Endothelial cell (in vitro differentiated cells): ENCODE results near the gene ANKRD16. TPM values are rescaled to one million over a fixed set of nuclear protein-coding genes. Genes with fewer than 3 reads are reported as not detected.

Experiments
- DNase-seq: peaks from one replicate; pipeline ENCODE4 v3.0.0; 2021; ENCODE audit warnings: low spot score
- H3K27ac Mint-ChIP-seq: one replicate; pipeline ENCODE4 v1.8.0; 2021; ENCODE audit warnings: mixed read lengths, inconsistent platforms; ENCODE audit not compliant: unreplicated experiment
- H3K27me3 Mint-ChIP-seq: one replicate; pipeline ENCODE4 v1.8.0; 2021; ENCODE audit warnings: mild to moderate bottlenecking, moderate library complexity, mixed read lengths, inconsistent platforms; ENCODE audit not compliant: unreplicated experiment
- H3K36me3 Mint-ChIP-seq: one replicate; pipeline ENCODE4 v1.8.0; 2021; ENCODE audit warnings: mild to moderate bottlenecking, low read depth, mixed read lengths, inconsistent platforms; ENCODE audit not compliant: unreplicated experiment
- H3K4me1 Mint-ChIP-seq: one replicate; pipeline ENCODE4 v1.8.0; 2021; ENCODE audit warnings: mild to moderate bottlenecking, mixed read lengths, inconsistent platforms; ENCODE audit not compliant: unreplicated experiment
- H3K4me3 Mint-ChIP-seq: one replicate; pipeline ENCODE4 v1.8.0; 2021; ENCODE audit warnings: mild to moderate bottlenecking, mixed read lengths, inconsistent platforms; ENCODE audit not compliant: unreplicated experiment
- H3K9me3 Mint-ChIP-seq: one replicate; pipeline ENCODE4 v1.8.0; 2021; ENCODE audit warnings: mixed read lengths, inconsistent platforms; ENCODE audit not compliant: unreplicated experiment
- total RNA-seq: library from RNA; stranded (reverse); fragmentation: NEBNext Ultra II Directional; extraction: Animal tissue kit (Norgen Biotek cat#: 25700); gene quantifications from one replicate; pipeline ENCODE4 v1.2.1, GENCODE V29; 2021; ENCODE audit not compliant: unreplicated experiment
- TF ChIP-seq, protein P1 (sequence below): fragments of 200-600 bp; sonication (generic); IDR thresholded peaks from one replicate; pipeline ENCODE4 v1.5.0; 2021; ENCODE audit warnings: antibody characterized with exemption; ENCODE audit not compliant: unreplicated experiment

ANKRD16 gene
- total RNA-seq, 1 donor from 2014 or later, result 6.6 TPM

DNA sequence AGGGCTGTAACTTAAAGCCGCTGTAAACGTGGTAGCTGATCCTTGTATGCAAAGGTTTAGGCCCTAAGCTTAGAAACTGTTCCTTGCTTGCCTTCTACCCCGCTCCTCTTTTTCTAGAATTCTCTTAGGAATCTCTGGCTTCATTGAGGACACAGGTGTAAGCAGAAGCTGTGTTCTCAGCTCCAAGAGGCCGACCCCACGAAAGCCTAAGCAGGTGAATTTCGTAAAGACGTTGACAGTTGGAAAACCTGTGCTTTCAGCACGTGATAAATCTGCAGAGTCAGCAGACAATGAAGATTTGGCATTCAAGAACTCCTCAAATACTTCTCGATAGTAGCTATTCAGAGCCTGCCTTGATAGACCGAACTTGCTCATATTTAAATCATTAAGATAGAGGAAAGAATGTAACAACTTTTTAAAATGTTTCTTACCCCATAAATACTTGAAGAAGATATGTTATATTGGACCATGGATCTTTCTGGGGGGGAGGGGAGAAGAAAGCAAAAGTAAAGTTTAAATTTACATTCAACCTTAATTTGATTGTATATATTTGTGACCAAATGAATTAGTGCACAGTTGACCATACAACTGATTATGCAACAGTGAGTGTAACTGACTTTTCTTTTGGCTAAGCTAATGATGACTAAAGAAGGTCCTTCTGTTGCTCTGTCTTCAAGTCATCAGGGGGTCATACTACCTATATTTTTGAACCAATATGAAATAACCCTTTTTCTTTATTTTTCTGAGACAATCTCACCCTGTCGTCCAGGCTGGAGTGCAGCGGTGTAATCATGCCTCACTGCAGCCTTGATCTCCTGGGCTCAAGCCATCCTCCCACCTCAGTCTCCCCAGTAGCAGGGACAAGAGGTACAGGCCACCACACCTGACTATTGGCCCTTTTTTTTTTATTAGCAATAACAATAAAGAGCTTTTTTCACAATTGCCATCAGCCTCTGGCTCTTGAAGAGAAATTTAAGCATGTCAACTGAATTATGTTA lies 75.3 kb downstream of the ANKRD16 start:
- H3K36me3 Mint-ChIP-seq, result peaks cover 4% of the 10 kb centered on the region
- no peaks in the 10 kb centered on the region for H3K9me3 Mint-ChIP-seq

DNA sequence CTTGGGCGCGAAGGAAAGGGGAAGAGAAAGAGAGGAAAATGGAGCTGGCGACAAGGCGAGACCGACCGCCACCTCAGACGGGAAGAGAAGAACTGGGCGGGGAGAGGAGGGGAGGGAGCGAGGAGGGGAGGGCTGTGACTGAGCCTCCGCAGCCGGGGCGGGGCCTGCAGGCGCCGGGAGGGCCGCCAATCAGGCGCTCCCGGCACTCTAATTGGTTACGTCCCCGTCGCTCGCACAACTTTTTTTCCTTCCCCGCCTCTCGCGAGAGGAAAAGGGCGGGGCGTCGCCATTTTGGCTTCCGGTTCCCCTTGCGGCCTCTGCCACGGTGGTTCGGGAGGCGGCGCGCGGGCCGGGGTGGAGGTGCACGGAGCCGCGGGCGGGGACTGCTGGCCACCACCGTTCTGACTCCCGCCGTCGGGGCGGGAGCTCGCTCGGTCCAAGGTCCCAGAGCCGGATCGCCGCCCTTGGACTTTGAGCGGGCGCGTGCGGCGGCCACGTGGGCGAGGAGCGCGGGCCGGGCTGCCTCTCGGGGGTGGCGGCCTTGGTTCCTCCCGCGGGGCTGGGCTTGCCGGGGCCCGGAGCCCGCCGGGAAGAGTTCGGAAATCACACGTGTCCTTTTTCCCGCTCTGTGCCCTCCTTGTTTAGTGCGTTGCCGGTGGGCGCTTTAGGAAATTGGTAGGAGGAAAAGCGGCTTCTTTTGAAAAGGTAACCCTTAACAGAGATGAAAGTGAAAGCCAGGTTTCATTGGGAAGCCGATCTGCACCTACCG lies 76.2 kb downstream of the ANKRD16 start, which contains the start of gene GDI2:
TSS of gene GDI2 (minus strand) at position 94 of the 769 bp plus-strand sequence. CDS start 176 bp downstream, outside the sequence.
- TF ChIP-seq, protein P1, sequence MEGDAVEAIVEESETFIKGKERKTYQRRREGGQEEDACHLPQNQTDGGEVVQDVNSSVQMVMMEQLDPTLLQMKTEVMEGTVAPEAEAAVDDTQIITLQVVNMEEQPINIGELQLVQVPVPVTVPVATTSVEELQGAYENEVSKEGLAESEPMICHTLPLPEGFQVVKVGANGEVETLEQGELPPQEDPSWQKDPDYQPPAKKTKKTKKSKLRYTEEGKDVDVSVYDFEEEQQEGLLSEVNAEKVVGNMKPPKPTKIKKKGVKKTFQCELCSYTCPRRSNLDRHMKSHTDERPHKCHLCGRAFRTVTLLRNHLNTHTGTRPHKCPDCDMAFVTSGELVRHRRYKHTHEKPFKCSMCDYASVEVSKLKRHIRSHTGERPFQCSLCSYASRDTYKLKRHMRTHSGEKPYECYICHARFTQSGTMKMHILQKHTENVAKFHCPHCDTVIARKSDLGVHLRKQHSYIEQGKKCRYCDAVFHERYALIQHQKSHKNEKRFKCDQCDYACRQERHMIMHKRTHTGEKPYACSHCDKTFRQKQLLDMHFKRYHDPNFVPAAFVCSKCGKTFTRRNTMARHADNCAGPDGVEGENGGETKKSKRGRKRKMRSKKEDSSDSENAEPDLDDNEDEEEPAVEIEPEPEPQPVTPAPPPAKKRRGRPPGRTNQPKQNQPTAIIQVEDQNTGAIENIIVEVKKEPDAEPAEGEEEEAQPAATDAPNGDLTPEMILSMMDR, result no peak
- Mint-ChIP-seq H3K36me3 (peaks cover 4% of the 10 kb centered on the region), H3K27me3 (peaks cover 7% of the 10 kb centered on the region), H3K4me1 (peaks cover 33% of the 10 kb centered on the region), H3K4me3 (peak within 1 kb of the TSS; percentile 98), H3K27ac (peak within 1 kb of the TSS; percentile 86), H3K9me3 (no peaks in the 10 kb centered on the region)
- peak; percentile 96 for DNase-seq

More for the DNA sequence above, 75.3 kb downstream of the ANKRD16 start:
- Mint-ChIP-seq H3K27ac (peak overlapping the region; percentile 77), H3K4me3 (peak overlapping the region; percentile 87), H3K4me1 (peaks cover 30% of the 10 kb centered on the region), H3K27me3 (peaks cover 7% of the 10 kb centered on the region)
- TF ChIP-seq, protein P1, result no peak
- no peak for DNase-seq

DNA sequence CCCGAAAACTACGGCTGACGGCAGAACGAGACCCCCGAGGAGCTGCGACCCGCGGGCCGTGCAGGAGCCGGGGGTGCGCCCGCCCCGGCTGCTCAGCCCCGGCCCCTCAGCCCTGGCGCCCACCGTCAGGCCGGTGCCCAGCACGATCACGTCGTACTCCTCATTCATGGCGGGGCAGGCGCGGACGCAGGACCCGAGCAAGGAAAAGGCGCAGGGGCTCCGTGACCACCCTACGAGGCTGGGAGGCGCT lies 76.7 kb downstream of the ANKRD16 start:
- Mint-ChIP-seq H3K36me3 (peaks cover 4% of the 10 kb centered on the region), H3K9me3 (no peaks in the 10 kb centered on the region), H3K27ac (peak overlapping the region; percentile 84), H3K27me3 (peaks cover 7% of the 10 kb centered on the region), H3K4me3 (peak overlapping the region; percentile 95), H3K4me1 (peaks cover 33% of the 10 kb centered on the region)
- no peak for DNase-seq
- TF ChIP-seq, protein P1, result no peak

DNA sequence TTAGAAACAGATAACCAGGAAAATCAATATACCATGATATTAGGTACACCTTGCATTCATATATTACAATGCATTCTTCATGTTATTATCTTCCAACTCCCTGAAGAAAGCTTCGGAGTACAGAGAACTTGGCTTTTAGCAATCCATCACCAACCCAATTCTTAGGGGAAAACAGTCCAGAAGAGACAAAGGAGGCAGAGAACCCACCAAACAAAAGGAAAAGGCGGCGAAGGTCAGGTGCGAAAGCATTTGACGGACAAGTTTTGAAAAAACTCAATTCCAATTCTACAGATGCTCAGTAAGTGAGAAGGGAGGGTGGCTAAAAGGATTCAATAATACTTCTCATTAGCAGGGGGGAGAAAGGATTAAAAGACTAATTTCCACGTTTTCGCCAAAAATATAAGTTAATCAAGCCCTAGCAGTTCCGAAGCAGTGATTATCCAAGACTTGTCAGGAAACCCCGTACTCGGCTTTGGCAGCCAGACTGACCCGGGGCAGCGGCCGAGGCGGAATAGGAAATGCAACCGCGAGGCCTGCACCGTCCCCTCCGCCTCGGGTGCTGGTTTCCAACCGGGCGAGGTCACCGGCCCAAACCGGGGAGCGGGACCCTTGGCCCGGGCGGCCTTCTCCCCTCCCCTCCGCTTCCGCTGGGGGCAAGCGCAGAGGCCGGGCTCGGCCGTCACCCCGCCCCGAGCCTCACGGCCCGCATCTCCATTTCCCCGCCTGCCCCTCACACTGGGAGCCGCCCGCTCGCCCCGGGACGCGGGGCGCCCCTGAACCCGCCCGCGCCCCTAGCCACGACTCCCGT lies 77.2 kb downstream of the ANKRD16 start:
- Mint-ChIP-seq H3K27ac (peak overlapping the region; percentile 86), H3K4me3 (peak overlapping the region; percentile 98), H3K9me3 (no peaks in the 10 kb centered on the region), H3K27me3 (peaks cover 7% of the 10 kb centered on the region), H3K36me3 (peaks cover 4% of the 10 kb centered on the region), H3K4me1 (peaks cover 33% of the 10 kb centered on the region)
- DNase-seq, result peak; percentile 54
- TF ChIP-seq, protein P1, result no peak

Other genes starting within 250 kb of the ANKRD16 start
- gene ASB13, start 223.3 kb downstream of the ANKRD16 start, total RNA-seq, result 22.5 TPM
- 49.1 TPM for gene TASOR2, start 205.1 kb downstream of the ANKRD16 start, total RNA-seq
- 320 TPM for gene GDI2, start 76.5 kb downstream of the ANKRD16 start, total RNA-seq
- 95.2 TPM for gene FBH1, start 350 bp upstream of the ANKRD16 start, total RNA-seq
- gene IL15RA, start 87.7 kb upstream of the ANKRD16 start, total RNA-seq, result 0.97 TPM
- gene IL2RA, start 172.5 kb upstream of the ANKRD16 start, total RNA-seq, result not detected
- gene RBM17, start 199.1 kb upstream of the ANKRD16 start, total RNA-seq, result 113 TPM